ENCODE data around the gene SPTBN2. TPM values are rescaled to one million over a fixed set of nuclear protein-coding genes. Genes with fewer than 3 reads are reported as not detected.

The SPTBN2 gene
- total RNA-seq, 1 donor from 2014 or later: 0.73 TPM

GRCh38 chr11:66720899-66721470 is 8.0 kb downstream of the SPTBN2 start:
- no peak for DNase-seq (ENCODE audit: low spot score)
- H3K27me3 Mint-ChIP-seq (ENCODE audit: low read depth): peaks cover 20% of the 10 kb centered on the region
- H3K9me3 Mint-ChIP-seq: no peaks in the 10 kb centered on the region
- no peaks in the 10 kb centered on the region for H3K36me3 Mint-ChIP-seq (ENCODE audit: low read depth)
- intact Hi-C loops (cut with micrococcal nuclease): no loop called here
- no peak overlapping the region for H3K27ac Mint-ChIP-seq
- H3K4me3 Mint-ChIP-seq (ENCODE audit: low read depth): no peak overlapping the region
- H3K4me1 Mint-ChIP-seq (ENCODE audit: low read depth): peaks cover 10% of the 10 kb centered on the region

- intact Hi-C loops (cut with micrococcal nuclease): no loop called here
- Mint-ChIP-seq H3K4me1 (ENCODE audit: low read depth) (peaks cover 10% of the 10 kb centered on the region), H3K27me3 (ENCODE audit: low read depth) (peaks cover 14% of the 10 kb centered on the region), H3K27ac (peak overlapping the region; percentile 48), H3K4me3 (ENCODE audit: low read depth) (peak overlapping the region; percentile 26), H3K9me3 (no peaks in the 10 kb centered on the region), H3K36me3 (ENCODE audit: low read depth) (no peaks in the 10 kb centered on the region)
- peak; percentile 35 for DNase-seq (ENCODE audit: low spot score)
Measured at GRCh38 chr11:66720223-66720898, 8.7 kb downstream of the SPTBN2 start.

GRCh38 chr11:66719111-66719872 is 9.7 kb downstream of the SPTBN2 start:
- Mint-ChIP-seq H3K4me3 (ENCODE audit: low read depth) (no peak overlapping the region), H3K36me3 (ENCODE audit: low read depth) (no peaks in the 10 kb centered on the region), H3K27me3 (ENCODE audit: low read depth) (peaks cover 5% of the 10 kb centered on the region), H3K27ac (no peak overlapping the region), H3K4me1 (ENCODE audit: low read depth) (peaks cover 10% of the 10 kb centered on the region), H3K9me3 (no peaks in the 10 kb centered on the region)
- DNase-seq (ENCODE audit: low spot score): no peak
- intact Hi-C loops (cut with micrococcal nuclease): no loop called here

GRCh38 chr11:66718320-66718971 is 10.6 kb downstream of the SPTBN2 start:
- Mint-ChIP-seq H3K36me3 (ENCODE audit: low read depth) (no peaks in the 10 kb centered on the region), H3K27me3 (ENCODE audit: low read depth) (peaks cover 3% of the 10 kb centered on the region), H3K27ac (no peak overlapping the region), H3K4me3 (ENCODE audit: low read depth) (no peak overlapping the region), H3K4me1 (ENCODE audit: low read depth) (peaks cover 10% of the 10 kb centered on the region), H3K9me3 (no peaks in the 10 kb centered on the region)
- no peak for DNase-seq (ENCODE audit: low spot score)
- intact Hi-C loops (cut with micrococcal nuclease): no loop called here

- H3K4me3 Mint-ChIP-seq (ENCODE audit: low read depth): no peak overlapping the region
- intact Hi-C loops (cut with micrococcal nuclease): no loop called here
Measured at GRCh38 chr11:66717925-66718319, 11.1 kb downstream of the SPTBN2 start.

GRCh38 chr11:66716996-66717395 is 12.0 kb downstream of the SPTBN2 start:
- intact Hi-C loops (cut with micrococcal nuclease): no loop called here
- Mint-ChIP-seq H3K27ac (no peak overlapping the region), H3K27me3 (ENCODE audit: low read depth) (peaks cover 2% of the 10 kb centered on the region), H3K36me3 (ENCODE audit: low read depth) (no peaks in the 10 kb centered on the region), H3K4me1 (ENCODE audit: low read depth) (peaks cover 10% of the 10 kb centered on the region), H3K4me3 (ENCODE audit: low read depth) (no peak overlapping the region), H3K9me3 (no peaks in the 10 kb centered on the region)
- DNase-seq (ENCODE audit: low spot score): no peak

More at GRCh38 chr11:66717925-66718319, 11.1 kb downstream of the SPTBN2 start:
- Mint-ChIP-seq H3K36me3 (ENCODE audit: low read depth) (no peaks in the 10 kb centered on the region), H3K27me3 (ENCODE audit: low read depth) (peaks cover 3% of the 10 kb centered on the region), H3K27ac (no peak overlapping the region), H3K9me3 (no peaks in the 10 kb centered on the region), H3K4me1 (ENCODE audit: low read depth) (peaks cover 10% of the 10 kb centered on the region)
- no peak for DNase-seq (ENCODE audit: low spot score)

- Mint-ChIP-seq H3K27ac (no peak overlapping the region), H3K4me3 (ENCODE audit: low read depth) (no peak overlapping the region), H3K9me3 (no peaks in the 10 kb centered on the region), H3K36me3 (ENCODE audit: low read depth) (no peaks in the 10 kb centered on the region), H3K27me3 (ENCODE audit: low read depth) (peaks cover 2% of the 10 kb centered on the region), H3K4me1 (ENCODE audit: low read depth) (peaks cover 7% of the 10 kb centered on the region)
- no peak for DNase-seq (ENCODE audit: low spot score)
- intact Hi-C loops (cut with micrococcal nuclease): no loop called here
Measured at GRCh38 chr11:66715346-66716085, 13.5 kb downstream of the SPTBN2 start.

GRCh38 chr11:66713746-66714480 is 15.1 kb downstream of the SPTBN2 start:
- H3K4me1 Mint-ChIP-seq (ENCODE audit: low read depth): no peaks in the 10 kb centered on the region
- H3K27me3 Mint-ChIP-seq (ENCODE audit: low read depth): peaks cover 2% of the 10 kb centered on the region
- H3K36me3 Mint-ChIP-seq (ENCODE audit: low read depth): no peaks in the 10 kb centered on the region
- intact Hi-C loops (cut with micrococcal nuclease): no loop called here
- H3K27ac Mint-ChIP-seq: no peak overlapping the region
- DNase-seq (ENCODE audit: low spot score): no peak
- H3K4me3 Mint-ChIP-seq (ENCODE audit: low read depth): no peak overlapping the region
- no peaks in the 10 kb centered on the region for H3K9me3 Mint-ChIP-seq

- Mint-ChIP-seq H3K4me1 (ENCODE audit: low read depth) (no peaks in the 10 kb centered on the region), H3K36me3 (ENCODE audit: low read depth) (no peaks in the 10 kb centered on the region), H3K9me3 (no peaks in the 10 kb centered on the region), H3K27ac (no peak overlapping the region), H3K4me3 (ENCODE audit: low read depth) (no peak overlapping the region), H3K27me3 (ENCODE audit: low read depth) (peaks cover 2% of the 10 kb centered on the region)
- no peak for DNase-seq (ENCODE audit: low spot score)
- intact Hi-C loops (cut with micrococcal nuclease): no loop called here
Measured at GRCh38 chr11:66710384-66710930, 18.6 kb downstream of the SPTBN2 start.

GRCh38 chr11:66708701-66709100 is 20.3 kb downstream of the SPTBN2 start:
- Mint-ChIP-seq H3K4me1 (ENCODE audit: low read depth) (no peaks in the 10 kb centered on the region), H3K9me3 (no peaks in the 10 kb centered on the region), H3K27ac (no peak overlapping the region), H3K4me3 (ENCODE audit: low read depth) (no peak overlapping the region), H3K36me3 (ENCODE audit: low read depth) (no peaks in the 10 kb centered on the region), H3K27me3 (ENCODE audit: low read depth) (no peaks in the 10 kb centered on the region)
- no peak for DNase-seq (ENCODE audit: low spot score)
- intact Hi-C loops (cut with micrococcal nuclease): no loop called here

- Mint-ChIP-seq H3K27me3 (ENCODE audit: low read depth) (no peaks in the 10 kb centered on the region), H3K9me3 (no peaks in the 10 kb centered on the region), H3K4me1 (ENCODE audit: low read depth) (no peaks in the 10 kb centered on the region), H3K36me3 (ENCODE audit: low read depth) (no peaks in the 10 kb centered on the region), H3K4me3 (ENCODE audit: low read depth) (no peak overlapping the region), H3K27ac (no peak overlapping the region)
- intact Hi-C loops (cut with micrococcal nuclease): no loop called here
- no peak for DNase-seq (ENCODE audit: low spot score)
Measured at GRCh38 chr11:66708094-66708493, 20.9 kb downstream of the SPTBN2 start.

GRCh38 chr11:66707486-66707885 is 21.5 kb downstream of the SPTBN2 start:
- H3K4me1 Mint-ChIP-seq (ENCODE audit: low read depth): no peaks in the 10 kb centered on the region
- no peak overlapping the region for H3K4me3 Mint-ChIP-seq (ENCODE audit: low read depth)
- no peak overlapping the region for H3K27ac Mint-ChIP-seq
- intact Hi-C loops (cut with micrococcal nuclease): no loop called here
- no peaks in the 10 kb centered on the region for H3K27me3 Mint-ChIP-seq (ENCODE audit: low read depth)
- no peaks in the 10 kb centered on the region for H3K9me3 Mint-ChIP-seq
- DNase-seq (ENCODE audit: low spot score): no peak
- no peaks in the 10 kb centered on the region for H3K36me3 Mint-ChIP-seq (ENCODE audit: low read depth)

All from activated T-helper 2 cell treated with anti-CD3 and anti-CD28 coated beads, Interferon-gamma antibody, Interleukin-2, Interleukin-4, amounts not matched to agents 10 μg/mL and 5 μg/mL and 100 μg/mL, durations not matched to agents 14 hours and 24 hours and 36 hours (primary cell).